Activated T-helper 1 cell treated with Interleukin-2 at 50 U/mL for 16 hours (primary cell): Measurements from ENCODE around the gene LPAR1.

Experiments
- DNase-seq: peaks from one replicate; pipeline ENCODE4 v3.0.0-alpha.2; 2020; ENCODE audit warnings: low read depth

Gene LPAR1

GRCh38 chr9:111037708-111038330, 451 bp downstream of the LPAR1 start:
- no peak for DNase-seq

GRCh38 chr9:111037356-111037707, 938 bp downstream of the LPAR1 start:
- no peak for DNase-seq

GRCh38 chr9:111036946-111037345, 1.3 kb downstream of the LPAR1 start:
- DNase-seq, result no peak

- no peak for DNase-seq
These were observed 1.9 kb downstream of the LPAR1 start for GRCh38 chr9:111036429-111036789.

- DNase-seq, result no peak
These were observed 2.5 kb downstream of the LPAR1 start for GRCh38 chr9:111035543-111036428.

- no peak for DNase-seq
These were observed 3.3 kb downstream of the LPAR1 start for GRCh38 chr9:111034898-111035539.

- DNase-seq, result no peak
These were observed 3.9 kb downstream of the LPAR1 start for GRCh38 chr9:111034170-111034897.

GRCh38 chr9:111030492-111030891, 7.8 kb downstream of the LPAR1 start:
- DNase-seq, result no peak

- DNase-seq, result no peak
These were observed 9.0 kb downstream of the LPAR1 start for GRCh38 chr9:111029260-111029659.

GRCh38 chr9:111027798-111028197, 10.5 kb downstream of the LPAR1 start:
- no peak for DNase-seq

- DNase-seq, result no peak
These were observed 15.1 kb downstream of the LPAR1 start for GRCh38 chr9:111023128-111023527.

- DNase-seq, result no peak
These were observed 17.7 kb downstream of the LPAR1 start for GRCh38 chr9:111020594-111020993.

- DNase-seq, result no peak
These were observed 21.7 kb downstream of the LPAR1 start for GRCh38 chr9:111016426-111017045.

- DNase-seq, result no peak
These were observed 22.3 kb downstream of the LPAR1 start for GRCh38 chr9:111016016-111016415.

- DNase-seq, result no peak
These were observed 24.6 kb downstream of the LPAR1 start for GRCh38 chr9:111013707-111014106.

- DNase-seq, result no peak
These were observed 25.0 kb downstream of the LPAR1 start for GRCh38 chr9:111013250-111013649.

GRCh38 chr9:111008158-111009075, 29.9 kb downstream of the LPAR1 start:
- no peak for DNase-seq

GRCh38 chr9:111005746-111006470, 32.4 kb downstream of the LPAR1 start:
- no peak for DNase-seq

- no peak for DNase-seq
These were observed 33.3 kb downstream of the LPAR1 start for GRCh38 chr9:111004936-111005335.

GRCh38 chr9:111003182-111003581, 35.1 kb downstream of the LPAR1 start:
- no peak for DNase-seq
